NCI-H2196 (cell line): ENCODE measurements around the gene IGDCC3.
A peak's percentile ranks its signal among the peaks of the same experiment; 100 is the strongest.

Experiments
- DNase-seq: peaks from one replicate; lab custom pipeline; 2025; ENCODE audit not compliant: unreplicated experiment; lab: John Stamatoyannopoulos, UW

Gene IGDCC3

DNA sequence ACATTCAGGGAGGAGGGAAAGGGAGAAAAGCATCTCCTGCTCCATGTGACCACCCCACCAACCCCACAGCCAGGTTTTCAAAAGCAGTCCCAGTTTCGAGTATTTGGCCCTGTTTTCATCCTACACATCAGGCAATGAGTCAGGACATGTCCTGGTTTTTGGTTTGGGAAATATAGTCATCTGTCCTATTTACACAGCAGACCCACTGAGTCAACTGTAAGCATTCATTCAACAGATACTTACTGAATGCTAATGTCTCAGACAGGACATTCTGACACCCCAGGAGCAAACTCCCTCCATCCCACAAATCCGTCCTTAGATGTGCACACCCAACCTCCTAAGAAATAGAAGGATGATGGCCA lies 32.9 kb downstream of the IGDCC3 start:
- DNase-seq = no peak

GRCh38 chr15:65344214-65344913 lies 33.4 kb downstream of the IGDCC3 start:
- no peak for DNase-seq

DNA sequence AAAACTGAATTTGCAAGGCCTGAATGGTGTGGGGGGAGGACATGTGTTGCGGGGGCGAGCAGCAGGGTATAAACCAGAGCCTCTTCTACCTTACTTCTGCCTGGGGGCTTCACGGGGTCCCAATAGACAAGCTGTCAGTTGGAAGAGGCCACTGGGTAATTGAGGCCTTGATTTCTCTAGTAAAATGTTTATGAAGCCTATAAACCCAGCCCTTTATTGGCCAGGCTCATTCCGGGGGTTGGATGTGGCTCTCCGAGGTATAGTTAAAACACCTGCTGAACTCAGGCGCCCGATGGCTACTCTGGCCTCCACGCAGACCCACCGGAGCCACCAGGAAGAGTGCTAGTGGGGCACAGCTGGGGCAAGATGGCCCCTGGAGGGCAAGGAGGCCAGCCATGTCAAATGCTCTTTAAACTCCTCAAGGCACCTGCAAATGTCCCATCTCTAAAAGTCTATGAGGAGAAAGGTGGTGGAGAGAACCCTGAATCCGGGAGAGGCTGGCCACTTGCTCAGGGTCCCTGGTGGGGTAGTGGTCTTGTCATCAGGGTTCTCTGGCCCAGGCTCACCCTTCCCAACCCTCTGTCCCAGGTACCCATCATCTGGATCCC lies 34.3 kb downstream of the IGDCC3 start:
- DNase-seq = no peak

DNA sequence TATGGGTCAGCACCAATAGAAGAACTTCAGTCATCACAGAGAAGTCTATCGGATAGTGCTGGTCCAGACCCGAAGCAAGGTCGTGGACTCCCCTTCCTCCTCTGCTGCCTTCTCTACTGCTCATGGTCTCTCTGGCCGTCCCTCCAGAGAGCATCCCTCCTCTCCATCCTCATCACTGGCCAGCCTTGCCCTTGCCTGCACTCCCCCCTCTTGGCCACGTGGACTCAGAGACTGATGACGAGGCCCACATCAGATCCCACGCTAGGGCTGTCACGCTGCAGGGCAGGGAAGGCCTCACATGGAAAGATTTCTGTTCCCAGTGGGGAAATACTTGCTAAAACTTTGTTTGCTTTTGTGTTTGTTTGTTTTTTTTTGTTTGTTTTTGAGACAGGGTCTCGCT lies 35.3 kb downstream of the IGDCC3 start:
- DNase-seq = no peak

- DNase-seq = no peak
Observed at GRCh38 chr15:65339920-65340319, 37.9 kb downstream of the IGDCC3 start.

GRCh38 chr15:65339416-65339815 lies 38.4 kb downstream of the IGDCC3 start:
- no peak for DNase-seq

DNA sequence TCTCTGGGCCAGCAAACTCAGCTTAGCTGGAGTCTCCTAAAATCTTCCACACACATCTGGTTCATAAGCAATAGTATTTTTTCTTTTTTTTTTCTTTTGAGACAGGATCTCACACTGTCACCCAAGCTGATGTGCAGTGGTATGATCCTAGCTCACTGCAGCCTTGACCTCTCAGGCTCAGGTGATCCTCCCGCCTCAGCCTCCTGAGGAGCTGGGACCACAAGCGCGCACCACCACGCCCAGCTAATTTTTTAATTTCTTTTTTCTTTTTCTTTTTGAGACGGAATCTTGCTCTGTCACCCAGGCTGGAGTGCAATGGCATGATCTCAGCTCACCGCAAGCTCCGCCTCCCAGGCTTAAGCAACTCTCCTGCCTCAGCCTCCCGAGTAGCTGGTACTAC lies 39.0 kb downstream of the IGDCC3 start:
- DNase-seq = no peak

DNA sequence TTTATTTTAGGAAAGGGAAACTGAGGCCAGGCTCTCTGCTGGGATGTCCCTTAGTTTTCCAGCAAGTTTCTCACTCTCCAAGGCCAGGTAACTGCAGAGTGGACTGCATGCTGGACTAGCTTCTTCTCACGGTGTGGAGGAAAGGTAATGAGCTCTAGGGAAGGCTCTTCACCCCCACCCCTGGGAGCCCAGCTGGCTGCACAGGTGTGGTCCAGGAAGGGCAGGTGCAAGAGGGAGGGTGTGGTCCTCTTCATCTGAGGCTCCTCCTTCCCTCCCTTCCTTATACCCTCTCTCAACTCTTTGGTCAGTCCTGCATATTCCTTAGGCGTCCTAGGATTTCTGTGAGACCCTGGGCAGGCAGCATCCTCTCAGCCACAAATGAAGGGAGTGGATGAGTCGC lies 39.4 kb downstream of the IGDCC3 start:
- peak; percentile 16 for DNase-seq

- DNase-seq = no peak
Observed at GRCh38 chr15:65337436-65338070, 40.2 kb downstream of the IGDCC3 start.

DNA sequence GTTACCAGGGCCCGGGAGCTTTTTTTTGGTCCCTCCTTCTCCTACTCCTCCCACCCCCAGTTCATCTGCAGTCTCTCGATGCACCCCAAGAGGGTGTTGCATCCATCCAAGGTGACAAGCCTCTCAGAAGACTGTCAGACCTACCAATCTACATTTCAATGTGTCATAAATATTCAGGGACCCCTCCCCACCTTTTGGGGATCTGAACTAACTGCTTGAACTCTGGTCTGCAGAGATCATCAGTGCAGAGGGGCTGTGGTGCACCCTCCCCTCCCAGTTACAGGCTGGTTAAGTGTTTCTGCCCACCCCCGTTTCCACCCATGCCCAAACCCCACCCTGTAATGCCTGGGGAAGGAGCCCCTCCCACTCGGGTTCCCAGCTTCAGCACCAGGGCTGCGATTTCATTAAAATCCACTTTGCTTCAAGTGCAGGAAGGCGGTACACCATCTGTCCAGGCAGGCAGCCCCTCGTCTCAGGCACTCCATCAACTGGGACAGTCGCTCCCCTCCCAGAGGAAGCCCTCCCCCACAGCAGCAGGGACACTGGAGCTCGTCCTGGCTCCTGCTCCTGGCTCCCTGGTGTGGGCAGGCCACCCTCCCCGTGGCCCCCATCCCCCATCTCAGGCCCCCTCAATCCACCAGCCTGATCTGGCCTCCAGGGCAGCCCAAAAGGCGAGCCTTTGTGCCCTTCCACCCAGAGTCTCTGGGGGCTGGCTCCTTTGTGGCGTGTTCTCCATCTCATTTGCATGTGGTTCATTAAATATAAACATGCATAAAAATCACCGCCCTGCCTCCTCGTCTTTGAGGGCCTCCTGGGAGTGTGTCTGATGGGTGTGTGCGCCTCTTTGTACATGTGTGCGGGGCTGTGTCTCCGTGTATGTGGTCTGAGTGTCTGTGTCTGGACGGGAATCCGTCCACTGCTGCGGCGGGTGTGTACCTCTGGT lies 41.0 kb downstream of the IGDCC3 start:
- DNase-seq = no peak

- DNase-seq = no peak
Observed at GRCh38 chr15:65335278-65336055, 42.3 kb downstream of the IGDCC3 start.

- DNase-seq = no peak
Observed at GRCh38 chr15:65334586-65335231, 43.1 kb downstream of the IGDCC3 start.

GRCh38 chr15:65333856-65334255 lies 43.9 kb downstream of the IGDCC3 start:
- no peak for DNase-seq

DNA sequence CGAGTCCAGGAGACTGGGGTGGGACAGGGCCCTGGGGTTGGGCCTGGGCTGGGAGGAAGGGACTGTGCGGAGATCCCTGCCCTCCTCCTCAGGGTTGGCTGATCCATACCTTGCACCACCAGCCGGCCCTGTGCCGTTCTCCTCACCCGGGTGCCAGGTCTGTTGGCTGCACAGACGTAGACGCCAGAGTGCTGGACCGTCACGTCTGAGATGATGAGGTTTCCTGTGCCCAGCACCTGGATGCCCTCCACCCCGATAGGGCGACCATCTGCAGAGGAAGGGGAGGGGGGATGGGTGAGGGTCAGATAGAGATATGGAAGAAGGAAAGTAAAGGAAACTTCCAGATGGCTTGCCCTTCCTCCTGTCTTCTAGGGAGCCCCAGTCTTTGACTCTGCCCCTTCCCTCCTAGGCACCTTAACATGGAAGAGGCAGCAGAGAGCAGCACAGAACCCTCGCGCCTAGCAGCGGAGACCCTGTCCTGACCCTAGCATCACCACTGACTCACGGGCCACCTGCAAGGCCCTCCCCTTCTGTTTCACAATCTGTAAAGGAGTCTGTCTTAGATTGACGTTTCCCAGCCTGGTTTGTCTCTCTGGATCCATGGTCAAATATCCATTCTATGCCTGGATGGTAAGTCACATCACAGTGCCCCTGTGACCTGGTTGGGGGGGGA lies 44.5 kb downstream of the IGDCC3 start:
- DNase-seq = no peak

- DNase-seq = no peak
Observed at GRCh38 chr15:65332391-65333147, 45.2 kb downstream of the IGDCC3 start.

- DNase-seq = no peak
Observed at GRCh38 chr15:65331811-65332210, 46.0 kb downstream of the IGDCC3 start.

DNA sequence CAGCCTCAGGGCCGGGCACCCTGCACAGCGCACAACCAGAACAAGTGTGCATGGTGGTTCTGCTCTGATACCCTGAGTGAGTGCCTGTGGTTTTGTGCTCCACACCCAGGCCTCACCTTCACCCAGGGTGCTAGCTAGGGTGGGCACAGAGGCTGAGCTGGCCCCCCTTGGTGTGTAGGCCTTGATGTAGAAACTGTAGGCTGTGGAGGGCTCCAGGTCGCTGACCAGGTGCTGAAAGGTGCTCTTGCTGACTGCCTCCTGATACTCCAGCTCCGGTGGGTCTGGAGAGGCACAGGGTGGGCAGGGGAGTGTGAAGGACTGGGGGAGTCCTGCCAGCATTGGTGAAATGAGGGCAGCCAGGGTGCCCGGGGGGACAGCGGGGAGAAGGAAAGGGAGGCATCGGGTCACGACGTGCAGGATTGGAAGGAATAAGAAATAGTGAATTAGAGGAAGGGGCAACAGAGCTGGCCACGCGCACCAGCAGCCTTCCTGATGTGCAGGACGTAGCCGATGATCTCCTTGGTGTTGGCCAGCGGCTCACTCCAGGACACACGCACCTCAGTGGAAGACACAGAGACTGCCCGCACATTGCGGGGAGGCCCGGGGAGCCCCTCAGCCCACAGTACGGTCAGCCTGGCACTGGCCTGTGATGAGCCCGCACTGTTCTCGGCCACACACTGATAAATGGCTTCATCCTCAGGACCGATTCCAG lies 46.7 kb downstream of the IGDCC3 start:
- DNase-seq = no peak

GRCh38 chr15:65329984-65330735 lies 47.6 kb downstream of the IGDCC3 start:
- no peak for DNase-seq
